Measurements from ENCODE around the gene CLN6. TPM values are rescaled to one million over a fixed set of nuclear protein-coding genes. Genes with fewer than 3 reads are reported as not detected.

The CLN6 gene
- total RNA-seq, 1 experiment from 2014 or later: 85.7 TPM

GRCh38 chr15:68261241-68261640 lies 31.7 kb upstream of the CLN6 start:
- no peak for TF ChIP-seq CTCF (IDR thresholded peaks at IDR 0.05; ENCODE audit: unreplicated experiment)
- intact Hi-C loops (cut with micrococcal nuclease; ENCODE audit: unreplicated experiment): no loop called here
- Mint-ChIP-seq H3K9me3 (ENCODE audit: low read depth, unreplicated experiment) (no peaks in the 10 kb centered on the region), H3K4me1 (ENCODE audit: low read depth, unreplicated experiment) (no peaks in the 10 kb centered on the region), H3K27me3 (ENCODE audit: unreplicated experiment) (peaks cover 28% of the 10 kb centered on the region), H3K27ac (ENCODE audit: unreplicated experiment) (no peak overlapping the region), H3K4me3 (ENCODE audit: low read depth, unreplicated experiment) (no peak overlapping the region), H3K36me3 (ENCODE audit: insufficient read depth, unreplicated experiment) (peaks cover 5% of the 10 kb centered on the region)
- BruUV-seq (replicated peaks): no TSS peak
- CTCF ChIA-PET: interaction anchor here (2.4 kb wide), 1 partner anchor 8 kb away, joined by 5 read pairs; no protein-coding TSS in a partner anchor
- DNase-seq: no peak

- intact Hi-C loops (cut with micrococcal nuclease; ENCODE audit: unreplicated experiment): loop anchor here (10.0 kb wide), 1 partner anchor 415 kb away; no protein-coding TSS in a partner anchor
- no peak for TF ChIP-seq CTCF (IDR thresholded peaks at IDR 0.05; ENCODE audit: unreplicated experiment)
- Mint-ChIP-seq H3K27me3 (ENCODE audit: unreplicated experiment) (peaks cover 34% of the 10 kb centered on the region), H3K4me3 (ENCODE audit: low read depth, unreplicated experiment) (no peak overlapping the region), H3K9me3 (ENCODE audit: low read depth, unreplicated experiment) (no peaks in the 10 kb centered on the region), H3K36me3 (ENCODE audit: insufficient read depth, unreplicated experiment) (peaks cover 5% of the 10 kb centered on the region), H3K4me1 (ENCODE audit: low read depth, unreplicated experiment) (no peaks in the 10 kb centered on the region), H3K27ac (ENCODE audit: unreplicated experiment) (no peak overlapping the region)
- DNase-seq: no peak
- CTCF ChIA-PET: no interaction called here
- BruUV-seq (replicated peaks): no TSS peak
Measured at GRCh38 chr15:68259883-68260282, 30.4 kb upstream of the CLN6 start.

GRCh38 chr15:68258692-68259091 lies 29.2 kb upstream of the CLN6 start:
- no peaks in the 10 kb centered on the region for H3K9me3 Mint-ChIP-seq (ENCODE audit: low read depth, unreplicated experiment)
- H3K27me3 Mint-ChIP-seq (ENCODE audit: unreplicated experiment): peaks cover 33% of the 10 kb centered on the region
- no TSS peak for BruUV-seq (replicated peaks)
- H3K4me1 Mint-ChIP-seq (ENCODE audit: low read depth, unreplicated experiment): no peaks in the 10 kb centered on the region
- CTCF ChIA-PET: no interaction called here
- intact Hi-C loops (cut with micrococcal nuclease; ENCODE audit: unreplicated experiment): loop anchor here (10.0 kb wide), 1 partner anchor 416 kb away; no protein-coding TSS in a partner anchor
- TF ChIP-seq CTCF (IDR thresholded peaks at IDR 0.05; ENCODE audit: unreplicated experiment): no peak
- H3K27ac Mint-ChIP-seq (ENCODE audit: unreplicated experiment): no peak overlapping the region
- DNase-seq: no peak
- peaks cover 5% of the 10 kb centered on the region for H3K36me3 Mint-ChIP-seq (ENCODE audit: insufficient read depth, unreplicated experiment)
- H3K4me3 Mint-ChIP-seq (ENCODE audit: low read depth, unreplicated experiment): no peak overlapping the region

- no peak for TF ChIP-seq CTCF (IDR thresholded peaks at IDR 0.05; ENCODE audit: unreplicated experiment)
- H3K9me3 Mint-ChIP-seq (ENCODE audit: low read depth, unreplicated experiment): no peaks in the 10 kb centered on the region
- H3K27ac Mint-ChIP-seq (ENCODE audit: unreplicated experiment): no peak overlapping the region
- BruUV-seq (replicated peaks): no TSS peak
- CTCF ChIA-PET: interaction anchor here (0.7 to 1.3 kb wide), 5 partner anchors 15 to 126 kb away, joined by 3 to 5 read pairs (median 3); partner anchors contain the start of gene FEM1B
- no peaks in the 10 kb centered on the region for H3K4me1 Mint-ChIP-seq (ENCODE audit: low read depth, unreplicated experiment)
- H3K27me3 Mint-ChIP-seq (ENCODE audit: unreplicated experiment): peaks cover 17% of the 10 kb centered on the region
- peak overlapping the region; percentile 86 for H3K4me3 Mint-ChIP-seq (ENCODE audit: low read depth, unreplicated experiment)
- peak; percentile 93 for DNase-seq
- intact Hi-C loops (cut with micrococcal nuclease; ENCODE audit: unreplicated experiment): loop anchor here (10.0 kb wide), 1 partner anchor 418 kb away; no protein-coding TSS in a partner anchor
- peaks cover 5% of the 10 kb centered on the region for H3K36me3 Mint-ChIP-seq (ENCODE audit: insufficient read depth, unreplicated experiment)
Measured at GRCh38 chr15:68256675-68257450, 27.3 kb upstream of the CLN6 start.
